C4-2B (cell line): ENCODE measurements around the gene SNAP47.

Experiments used
- CTCF ChIP-seq: fragments of 450-650 bp; conservative IDR thresholded peaks from 2 replicates; pipeline ENCODE4 v1.5.1; 2017; ENCODE audit warnings: mild to moderate bottlenecking
- ZFX ChIP-seq: fragments of 450-650 bp; IDR thresholded peaks from 2 replicates; pipeline ENCODE4 v1.6.1; 2017

GRCh38 chr1:227778401-227778947, 43.2 kb downstream of the SNAP47 start:
- TF ChIP-seq CTCF (no peak), ZFX (no peak)
